ENCODE measurements around the gene CST7.

Gene CST7

DNA sequence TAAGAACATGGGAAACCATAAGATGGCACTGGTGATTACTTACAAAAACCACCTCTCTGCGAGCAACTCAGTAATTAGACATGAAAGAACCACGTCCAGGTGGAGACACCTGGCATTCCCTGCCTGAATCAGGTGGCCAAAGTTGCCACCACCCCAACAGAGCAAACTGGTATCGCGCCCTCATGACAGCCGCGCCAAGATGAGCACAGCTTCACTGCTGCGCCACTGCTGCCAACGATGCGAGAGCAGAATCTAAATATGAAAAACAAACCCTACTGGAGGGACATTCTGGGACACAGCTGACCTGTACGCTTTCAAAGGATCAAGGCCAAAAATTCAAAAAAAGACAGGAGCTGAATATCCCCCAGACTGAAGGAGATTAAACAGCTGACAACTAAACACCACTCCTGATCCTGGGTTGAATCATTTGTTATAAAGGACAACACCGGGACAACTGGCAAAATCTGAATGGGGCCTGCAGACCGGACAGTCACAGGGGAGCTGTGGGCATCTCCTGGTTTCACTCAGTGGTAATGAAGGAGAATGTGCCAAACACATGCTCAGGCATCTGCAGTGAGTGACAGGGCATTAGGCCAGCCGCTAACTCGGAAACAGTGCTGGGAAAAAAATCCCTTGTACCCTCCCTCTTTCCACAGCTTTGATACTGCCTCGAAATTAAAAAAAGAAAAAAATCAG, 17.4 kb downstream of the CST7 start:
- no peak for DNase-seq

DNA sequence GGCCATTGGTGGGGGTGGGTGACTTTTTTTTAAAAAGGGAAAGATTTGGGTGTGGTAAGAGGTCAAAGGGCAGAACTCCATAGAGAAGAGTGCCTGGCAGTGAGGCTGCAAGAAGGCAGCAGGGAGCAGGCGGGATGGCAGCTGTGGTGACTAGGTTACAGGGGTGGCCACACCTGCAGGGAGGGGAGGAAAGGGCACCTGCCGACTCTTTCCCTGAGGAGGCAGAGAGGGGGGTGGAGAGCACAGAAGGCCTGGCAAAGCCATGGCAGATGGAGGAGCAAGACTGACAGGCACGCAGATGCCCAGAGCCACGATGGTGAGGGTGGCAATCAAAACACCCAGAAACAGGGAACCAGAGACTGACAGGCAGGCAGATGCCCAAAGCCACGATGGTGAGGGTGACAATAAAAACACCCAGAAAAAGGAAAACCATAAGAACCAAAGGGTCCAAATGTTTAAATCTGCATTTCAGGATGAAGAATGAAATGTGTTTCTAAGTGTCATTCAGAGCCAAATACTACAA, 19.3 kb downstream of the CST7 start:
- no peak for DNase-seq

DNA sequence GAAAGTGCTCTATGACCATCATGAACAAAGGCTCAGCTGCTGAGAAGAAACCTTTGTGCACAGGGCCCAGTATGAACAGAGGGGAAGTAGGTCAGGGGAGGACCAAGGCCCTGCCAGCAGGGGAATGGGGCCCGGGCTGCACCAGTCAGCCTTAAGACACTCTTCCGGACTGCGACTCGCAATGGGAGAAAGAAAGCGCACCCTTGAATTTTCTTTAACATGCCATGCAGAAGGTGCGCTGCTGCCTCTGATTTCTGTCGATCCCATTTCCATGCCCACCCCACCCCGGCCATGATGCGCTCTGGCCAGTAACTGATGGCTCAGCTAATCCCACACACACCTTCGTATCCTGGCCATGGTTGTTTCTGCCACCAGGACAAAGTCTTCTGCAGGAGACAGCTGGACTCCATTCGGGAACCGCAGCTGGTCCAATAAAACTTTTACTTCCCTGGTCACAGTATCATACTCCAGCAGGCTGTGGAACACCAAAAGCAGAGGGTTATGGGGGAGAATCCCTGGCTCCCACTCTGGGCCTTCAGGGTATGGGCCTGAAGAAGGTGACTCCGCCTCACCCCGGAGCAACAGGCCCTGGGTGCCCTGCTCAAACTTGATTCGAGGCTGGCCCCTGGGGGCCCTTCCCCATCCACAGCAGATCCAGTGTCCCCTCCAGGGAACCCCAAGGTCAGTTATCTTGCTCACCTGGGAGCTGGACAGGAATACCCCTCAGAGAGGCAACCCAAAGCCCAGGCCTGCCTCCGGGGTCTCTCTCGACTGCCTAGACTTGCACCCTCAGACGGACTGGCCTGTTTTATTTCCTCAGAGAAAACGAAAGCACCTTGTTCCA, 20.3 kb downstream of the CST7 start:
- no peak for DNase-seq

DNA sequence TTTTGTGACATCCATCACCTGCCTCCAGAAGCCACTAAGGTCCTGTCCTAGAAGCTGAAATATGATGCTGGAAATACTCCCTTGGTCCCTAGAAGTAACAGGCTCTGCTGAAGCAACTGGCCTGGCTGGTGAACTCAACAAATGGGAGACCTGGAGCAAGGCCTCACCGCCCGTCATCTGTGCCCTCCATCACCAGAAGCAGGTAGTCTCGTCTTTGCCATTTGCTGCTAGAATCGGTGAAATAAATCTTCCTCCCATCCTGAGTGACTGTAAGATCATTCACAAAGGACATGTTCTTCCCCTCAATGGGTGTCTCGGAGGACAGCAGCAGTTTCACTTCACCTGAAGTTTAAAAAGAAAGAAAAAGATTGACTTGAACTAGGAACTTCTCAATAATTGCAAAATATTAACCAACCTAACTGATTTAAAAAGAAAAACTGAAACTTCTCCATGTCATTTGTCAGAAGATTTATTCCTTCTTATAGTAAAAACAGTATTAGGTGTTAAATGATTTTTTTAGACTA, 21.0 kb downstream of the CST7 start:
- DNase-seq = no peak

DNA sequence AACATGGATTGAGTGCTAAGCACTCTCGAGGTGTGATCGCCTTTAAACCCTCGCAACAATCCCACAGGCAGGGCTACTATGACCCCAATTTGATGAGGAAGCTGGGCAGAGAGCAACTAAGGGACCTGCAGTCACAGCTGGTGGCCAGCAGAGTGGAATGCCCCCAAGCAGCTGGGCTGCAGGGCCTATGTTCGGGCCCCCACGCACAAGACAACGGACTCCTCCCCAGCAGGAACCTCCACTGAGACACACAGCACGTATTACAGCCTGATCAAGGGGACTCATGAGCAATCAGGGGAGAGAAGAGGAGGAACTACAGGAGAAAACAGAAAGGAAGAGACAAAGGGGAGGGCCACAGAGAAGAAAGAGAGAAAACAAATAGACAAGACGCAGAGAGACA, 21.7 kb downstream of the CST7 start:
- DNase-seq = no peak

DNA sequence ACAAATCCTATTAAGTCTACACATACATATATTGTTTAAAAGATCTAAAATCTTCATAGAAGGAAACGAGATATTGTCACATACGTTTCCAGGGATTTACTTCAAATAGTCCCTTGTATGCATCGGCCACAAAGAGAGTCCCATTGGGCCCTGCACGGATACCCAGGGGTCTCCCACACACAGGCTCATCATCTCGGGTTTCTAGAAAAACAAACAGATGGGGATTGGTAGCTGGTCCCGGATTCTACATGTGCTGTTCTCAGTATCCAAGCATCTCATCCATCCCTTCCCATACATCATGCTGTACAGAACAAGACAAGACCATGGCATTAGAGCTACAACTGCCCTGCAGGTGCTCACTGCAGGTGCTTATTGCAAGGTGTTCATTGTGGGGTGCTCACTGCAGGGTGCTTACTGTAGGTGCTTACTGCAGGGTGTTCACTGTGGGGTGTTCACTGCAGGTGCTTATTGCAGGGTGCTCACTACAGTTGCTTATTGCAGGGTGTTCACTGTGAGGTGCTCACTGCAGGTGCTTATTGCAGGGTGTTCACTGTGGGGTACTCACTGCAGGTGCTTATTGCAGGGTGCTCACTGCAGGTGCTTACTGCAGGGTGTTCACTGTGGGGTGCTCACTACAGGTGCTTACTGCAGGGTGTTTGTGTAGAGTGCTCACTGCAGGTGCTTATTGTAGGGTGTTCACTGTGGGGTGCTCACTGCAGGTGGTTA, 22.5 kb downstream of the CST7 start:
- DNase-seq = no peak

DNA sequence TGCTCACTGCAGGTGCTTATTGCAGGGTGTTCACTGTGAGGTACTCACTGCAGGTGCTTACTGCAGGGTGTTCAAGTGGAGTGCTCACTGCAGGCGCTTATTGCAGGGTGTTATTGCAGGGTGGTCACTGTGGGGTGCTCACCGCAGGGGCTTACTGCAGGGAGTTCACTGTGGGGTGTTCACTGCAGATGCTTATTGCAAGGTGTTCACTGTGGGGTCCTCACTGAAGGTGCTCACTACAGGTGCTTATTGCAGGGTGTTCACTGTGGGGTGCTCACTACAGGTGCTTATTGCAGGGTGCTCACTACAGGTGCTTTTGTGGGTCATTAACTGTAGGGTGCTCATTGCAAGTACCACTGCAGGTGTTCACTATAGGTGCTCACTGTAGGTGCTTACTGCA, 23.3 kb downstream of the CST7 start:
- no peak for DNase-seq

DNA sequence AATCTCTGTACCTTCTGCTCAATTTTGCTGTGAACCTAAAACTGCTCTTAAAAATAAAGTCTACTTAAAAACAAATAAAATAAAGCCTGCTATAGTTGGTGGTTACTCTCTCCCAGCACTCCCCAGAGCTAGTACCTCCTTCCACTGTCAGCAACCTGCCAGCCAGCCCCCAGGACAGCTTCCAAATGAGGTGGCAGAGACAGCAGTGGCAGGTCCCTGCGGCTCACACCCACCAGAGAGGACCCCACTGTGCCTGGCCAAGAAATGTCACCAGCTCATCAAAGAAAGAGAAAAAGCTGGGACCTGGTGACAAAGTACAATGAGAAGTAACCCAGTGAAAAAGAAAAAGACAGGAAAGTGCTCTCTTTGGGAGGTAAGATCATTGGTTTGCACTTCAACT, 28.3 kb downstream of the CST7 start:
- DNase-seq = no peak

DNA sequence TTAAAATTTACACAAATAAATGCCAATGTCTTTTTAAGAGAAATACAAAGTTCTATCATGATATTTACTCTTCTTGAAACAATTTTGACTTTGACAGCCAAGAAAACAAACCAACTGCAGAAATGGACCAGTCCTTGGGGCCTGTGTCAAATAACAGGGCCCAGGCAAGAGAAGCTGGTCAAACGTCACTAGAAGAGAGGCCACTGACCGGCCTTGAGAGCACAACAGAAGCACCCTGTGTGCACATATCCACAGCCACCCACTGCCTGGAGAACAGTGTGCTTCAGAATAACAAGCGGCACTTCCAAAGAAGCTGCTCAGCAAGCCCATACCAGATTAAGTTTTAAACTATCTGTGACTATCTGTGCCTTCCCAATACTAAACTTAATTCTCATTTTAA, 28.7 kb downstream of the CST7 start:
- no peak for DNase-seq

DNA sequence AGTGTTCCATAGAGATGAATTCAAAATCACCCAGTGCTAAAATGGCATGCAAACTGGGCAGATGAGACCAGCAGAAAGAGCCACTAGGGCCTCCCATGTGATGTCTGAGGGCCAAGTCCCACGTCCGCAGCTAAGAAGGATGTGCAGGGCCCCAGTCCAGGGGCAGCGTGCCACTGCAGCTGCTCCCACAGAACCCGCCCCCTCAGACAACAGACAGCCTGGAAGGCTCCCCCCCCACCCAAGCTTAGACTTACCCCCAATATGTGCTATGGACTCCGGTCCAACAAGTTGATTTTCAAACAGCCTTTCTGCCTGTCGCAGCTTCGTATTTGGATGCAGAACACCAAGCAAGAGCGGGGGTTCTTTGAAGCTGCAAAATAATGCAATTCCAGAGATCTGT, 29.4 kb downstream of the CST7 start:
- DNase-seq = no peak

DNA sequence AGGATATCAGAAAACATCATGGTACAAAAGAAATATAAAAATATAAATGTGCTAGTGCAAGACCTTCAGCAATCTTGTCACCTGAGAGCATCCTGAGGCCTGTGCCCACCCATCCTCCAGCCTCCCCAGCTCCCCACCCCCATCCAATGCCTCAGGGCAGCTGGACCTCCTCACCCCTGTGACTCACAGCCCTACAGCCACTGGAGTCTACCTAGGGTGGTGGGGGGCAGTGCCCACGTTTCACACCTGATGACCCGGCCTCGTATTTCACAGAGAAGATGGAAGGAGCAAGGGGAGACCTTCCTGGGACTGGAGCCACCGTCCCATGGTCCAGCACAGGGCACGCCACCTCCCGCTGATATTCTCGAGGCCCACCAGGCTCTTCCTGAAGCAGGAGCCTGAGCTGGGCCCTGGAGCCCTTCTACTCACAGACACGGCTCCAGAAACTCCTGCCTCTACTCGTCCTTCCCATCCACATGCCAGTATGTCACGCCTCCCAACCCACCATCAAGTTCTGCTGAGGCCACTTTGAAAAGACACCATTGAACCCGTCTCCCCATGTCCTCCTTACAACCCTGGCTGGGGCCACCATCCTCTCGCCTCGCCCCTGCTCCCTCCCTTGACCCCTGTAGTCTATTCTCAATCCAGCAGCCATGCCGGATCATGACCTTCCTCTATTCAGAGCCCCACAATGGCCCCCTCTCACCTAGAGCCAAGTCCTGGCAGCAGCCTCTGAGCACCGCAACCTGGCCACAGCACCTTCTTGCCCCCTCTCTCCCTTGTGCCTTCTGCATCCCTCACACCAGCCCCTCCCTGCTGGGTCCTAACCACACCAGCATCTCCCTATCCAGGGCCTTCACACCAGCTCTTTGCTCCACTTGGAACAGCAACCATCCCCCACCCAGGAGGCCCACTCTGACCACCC, 30.2 kb downstream of the CST7 start:
- DNase-seq = no peak

DNA sequence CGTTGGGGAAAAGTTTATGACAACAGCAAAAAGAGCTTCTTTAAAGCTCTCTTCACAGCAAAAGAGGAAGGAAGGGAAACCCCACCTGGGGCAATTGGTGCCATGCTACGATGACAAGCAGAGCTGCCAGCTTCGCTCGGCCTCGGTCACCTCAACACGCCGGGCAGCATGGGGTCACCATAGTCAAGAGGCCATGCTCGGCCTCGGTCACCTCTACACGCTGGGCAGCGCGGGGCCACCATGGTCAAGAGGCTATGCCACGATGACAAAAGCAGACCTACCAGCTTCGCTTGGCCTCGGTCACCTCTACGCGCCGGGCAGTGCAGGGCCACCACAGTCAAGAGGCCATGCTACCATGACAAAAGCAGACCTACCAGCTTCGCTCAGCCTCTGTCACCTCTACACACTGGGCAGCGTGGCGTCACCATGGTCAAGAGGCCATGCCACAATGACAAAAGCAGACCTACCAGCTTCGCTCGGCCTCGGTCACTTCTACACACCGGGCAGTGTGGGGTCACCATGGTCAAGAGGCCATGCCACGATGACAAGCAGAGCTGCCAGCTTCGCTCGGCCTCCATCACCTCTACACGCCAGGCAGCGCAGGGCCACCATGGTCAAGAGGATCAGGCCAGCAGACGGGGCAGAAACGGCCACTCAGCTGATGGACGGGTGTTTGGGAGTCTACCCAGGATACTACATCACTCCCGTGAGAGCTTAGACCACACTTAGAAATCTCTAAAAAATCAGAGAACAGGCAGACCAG, 31.4 kb downstream of the CST7 start:
- no peak for DNase-seq

DNA sequence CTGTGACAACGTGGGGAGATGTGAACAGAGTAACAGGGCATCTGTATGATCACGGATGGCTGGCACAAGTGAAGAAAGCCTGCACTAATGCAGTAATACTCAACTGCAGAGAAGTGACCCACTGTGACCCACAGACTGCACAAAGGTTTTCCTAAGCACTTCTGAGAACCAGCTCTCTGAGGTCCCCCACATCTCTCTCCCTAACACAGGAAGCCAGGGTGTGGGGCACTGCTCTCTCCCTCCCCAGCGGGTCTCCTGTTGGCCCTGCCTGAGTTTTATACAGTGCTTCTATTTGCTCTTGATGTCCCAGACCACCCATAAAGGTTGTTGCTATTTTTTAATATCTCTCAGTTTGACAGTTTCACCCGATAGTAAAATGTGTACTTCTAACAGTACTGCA, 32.2 kb downstream of the CST7 start:
- DNase-seq = no peak

DNA sequence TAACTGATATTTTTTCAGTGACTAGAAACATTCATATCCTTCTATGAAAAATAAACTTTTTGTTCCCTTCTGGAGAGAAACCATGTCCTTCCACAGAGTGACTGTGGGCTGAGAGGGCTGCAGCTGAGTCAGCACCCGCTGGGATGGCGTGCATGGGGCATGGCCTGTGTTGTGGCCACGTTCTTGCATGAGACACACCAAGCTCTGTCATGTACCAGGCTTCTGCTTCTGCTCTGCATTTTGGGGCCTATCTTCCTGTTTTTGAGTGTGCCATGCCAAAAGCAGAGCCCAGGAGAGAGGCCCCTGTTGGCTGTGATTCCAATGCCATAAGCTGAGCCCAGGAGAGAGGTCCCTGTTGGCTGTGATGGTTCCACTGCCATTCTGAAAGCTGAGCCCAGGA, 32.7 kb downstream of the CST7 start:
- DNase-seq = no peak

DNA sequence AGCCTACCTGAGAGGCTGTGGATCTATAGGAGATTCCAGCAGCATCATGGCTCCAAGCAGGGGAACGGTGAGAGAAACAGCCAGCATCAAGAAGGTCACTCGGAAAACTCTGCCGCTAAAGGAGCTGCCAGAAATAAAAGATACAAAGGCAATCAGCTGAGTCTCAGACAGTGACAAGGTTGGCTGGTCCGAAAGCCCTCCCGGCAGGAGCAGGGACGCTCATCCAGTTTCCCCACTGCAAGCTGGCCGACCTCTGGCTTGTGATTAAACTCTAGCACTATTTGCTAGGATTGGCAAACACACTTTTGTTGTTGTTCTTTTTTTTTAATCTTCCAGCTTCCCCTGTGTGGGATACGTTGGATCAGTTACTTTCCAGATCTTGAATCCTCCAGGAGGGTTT, 34.8 kb downstream of the CST7 start:
- DNase-seq = no peak

DNA sequence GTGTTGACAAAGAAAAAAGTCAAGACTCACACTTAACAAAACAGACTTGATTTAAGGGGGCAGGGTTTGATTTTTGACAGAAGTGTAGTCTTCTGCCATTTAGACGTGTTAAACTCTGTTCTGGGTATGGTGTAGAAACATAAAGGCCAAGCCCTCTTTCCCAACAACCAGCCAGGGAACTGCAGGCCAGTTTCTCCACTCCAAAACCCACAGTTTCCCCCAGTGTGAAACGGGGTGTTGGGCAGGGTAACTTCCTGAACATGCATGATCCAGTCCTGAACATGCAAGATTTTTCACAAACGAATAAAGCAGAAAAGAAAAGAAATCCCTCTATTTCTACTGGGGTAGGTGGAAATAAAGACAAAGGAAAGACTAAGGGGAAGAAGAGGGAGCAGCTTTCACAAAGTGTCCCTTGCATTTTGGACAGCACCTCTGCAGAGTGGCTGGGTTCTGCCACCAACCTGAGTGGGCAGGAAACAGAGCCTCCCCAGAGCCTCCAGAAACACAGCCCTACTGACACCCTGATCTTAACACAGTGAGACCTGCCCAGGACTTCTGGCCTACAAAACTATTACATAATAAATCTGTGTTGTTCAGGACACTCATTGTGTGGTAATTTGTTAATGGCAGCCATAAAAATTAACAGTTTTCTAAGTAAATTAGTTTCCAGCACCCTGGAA, 36.0 kb downstream of the CST7 start:
- no peak for DNase-seq

DNA sequence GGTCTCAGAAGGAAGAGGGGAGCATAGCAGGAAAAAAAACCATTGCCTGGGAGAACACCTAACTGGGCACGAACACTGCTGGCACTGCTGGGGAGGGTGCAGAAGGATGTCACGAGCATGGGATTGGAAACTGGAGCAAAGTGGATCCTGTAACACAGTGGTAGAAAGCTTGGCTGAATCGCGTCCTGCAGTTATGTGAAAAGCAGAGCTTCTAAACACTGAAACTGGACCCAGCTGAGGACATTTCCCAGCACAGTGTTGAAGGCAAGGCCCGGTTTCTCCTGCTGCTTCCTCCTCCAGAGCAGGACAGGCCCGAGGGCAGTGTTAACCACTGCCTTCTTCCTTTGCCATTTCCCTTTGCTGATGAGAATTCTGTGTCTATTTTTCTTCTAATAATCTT, 36.7 kb downstream of the CST7 start:
- DNase-seq = no peak

DNA sequence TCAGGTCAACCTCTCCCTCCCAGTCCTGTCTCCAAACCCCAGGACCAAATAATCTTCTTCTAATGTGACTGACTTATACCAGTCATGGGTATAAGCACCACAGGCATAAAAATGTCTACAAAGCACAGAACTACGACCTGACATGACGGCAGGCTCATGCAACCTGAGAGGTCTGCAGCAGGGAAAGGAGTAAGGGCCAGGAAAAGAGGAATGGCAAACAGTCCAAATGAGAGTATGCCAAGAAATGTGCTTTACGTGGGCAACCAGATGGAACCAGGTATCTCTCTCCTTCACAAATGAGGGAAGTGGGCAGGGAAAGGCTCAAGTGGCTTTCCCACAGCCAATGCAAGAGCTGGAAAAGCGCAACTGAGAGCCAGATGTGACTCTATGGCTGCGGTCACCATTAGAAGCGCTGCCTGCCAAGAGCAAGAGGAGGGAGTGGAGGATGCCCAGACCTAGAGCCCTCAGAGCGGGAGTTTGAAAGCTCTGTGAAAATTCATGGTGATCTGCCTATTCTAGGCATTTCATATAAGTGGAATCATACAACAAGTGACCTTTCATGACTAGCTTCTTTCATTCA, 37.5 kb downstream of the CST7 start:
- no peak for DNase-seq

DNA sequence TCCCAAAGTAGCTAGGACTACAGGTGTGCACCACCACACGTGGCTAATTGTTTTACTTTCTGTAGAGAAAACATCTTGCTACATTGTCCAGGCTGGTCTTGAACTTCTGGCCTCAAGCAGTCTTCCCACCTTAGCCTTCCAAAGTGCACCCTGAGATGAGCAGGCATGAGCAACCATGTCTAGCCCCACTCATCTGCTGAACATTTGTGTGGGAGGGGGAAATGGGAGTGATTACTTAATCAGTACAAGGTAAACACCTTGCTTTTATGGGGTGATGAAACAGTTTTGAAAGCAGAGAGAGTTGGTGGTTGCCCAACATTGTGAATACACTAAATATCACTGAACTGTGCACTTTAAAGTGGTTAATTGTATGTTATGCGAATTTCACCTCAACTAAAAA, 38.2 kb downstream of the CST7 start:
- DNase-seq = no peak
